GM19468 (cell line): ENCODE data around the gene SLC5A9.
"Not testable (repeated sequence)": the region's sequence is repeated elsewhere in the genome, so short reads cannot be mapped to it uniquely, and the experiment has no call there.

Experiments
- ATAC-seq: cut with Tn5 transposase; IDR thresholded peaks from one replicate; pipeline ENCODE4 v1.9.1; 2021; ENCODE audit warnings: mild to moderate bottlenecking, moderate library complexity, moderate number of reproducible peaks; ENCODE audit not compliant: unreplicated experiment; ENCODE audit errors: extremely low read depth

The SLC5A9 gene

GRCh38 chr1:48208652-48209051 lies 13.9 kb upstream of the SLC5A9 start:
- ATAC-seq, result no peak

DNA sequence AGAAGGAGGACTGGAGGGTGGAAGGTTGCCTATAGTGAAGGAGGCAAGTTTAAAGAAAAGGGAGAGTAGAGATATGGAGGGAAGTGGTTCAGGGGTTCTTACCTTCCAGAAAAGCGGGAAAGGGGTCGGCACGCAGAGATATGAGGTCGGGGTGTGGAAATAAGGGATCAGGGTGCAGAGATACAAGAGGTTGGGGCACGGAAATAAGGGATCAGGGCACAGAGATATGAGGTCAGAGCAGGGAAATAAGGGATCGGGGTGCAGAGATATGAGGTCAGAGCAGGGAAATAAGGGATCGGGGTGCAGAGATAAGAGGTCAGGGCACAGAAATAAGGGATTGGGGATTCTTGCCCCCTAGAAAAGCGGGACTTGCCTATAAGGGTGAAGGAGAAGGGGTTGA lies 9.1 kb upstream of the SLC5A9 start:
- ATAC-seq, result not testable (repeated sequence)

DNA sequence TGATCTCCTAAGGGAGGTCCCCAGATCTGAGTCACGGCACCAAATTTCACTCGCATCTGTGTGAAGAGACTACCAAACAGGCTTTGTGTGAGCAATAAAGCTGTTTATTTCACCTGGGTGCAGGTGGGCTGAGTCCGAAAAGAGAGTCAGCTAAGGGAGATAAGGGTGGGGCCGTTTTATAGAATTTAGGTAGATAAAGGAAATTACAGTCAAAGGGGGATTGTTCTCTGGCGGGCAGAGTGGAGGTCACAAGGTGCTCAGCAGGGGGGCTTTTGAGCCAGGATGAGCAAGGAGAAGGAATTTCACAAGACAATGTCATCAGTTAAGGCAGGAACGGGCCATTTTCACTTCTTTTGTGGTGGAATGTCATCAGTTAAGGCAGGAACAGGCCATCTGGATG lies 8.2 kb upstream of the SLC5A9 start:
- ATAC-seq, result not testable (repeated sequence)

DNA sequence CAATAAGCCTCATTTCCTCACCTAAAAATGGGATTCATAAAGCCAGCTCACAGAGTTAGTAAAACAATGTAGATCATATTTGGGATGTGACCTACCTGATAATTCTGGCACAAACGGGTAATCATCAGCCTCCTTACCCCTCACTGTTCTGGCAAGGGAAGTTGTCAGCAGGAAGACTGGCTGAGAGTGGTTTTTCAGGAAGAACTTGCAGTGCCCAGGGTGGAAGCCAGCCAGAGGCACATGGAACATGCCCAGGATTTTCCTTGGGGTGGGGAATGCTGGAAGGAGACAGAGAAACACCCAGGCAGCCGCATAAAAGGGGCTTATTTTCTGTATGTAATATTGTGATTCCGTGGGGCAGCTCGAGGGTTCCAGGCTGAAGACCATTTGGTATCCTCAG lies 7.7 kb upstream of the SLC5A9 start:
- no peak for ATAC-seq

DNA sequence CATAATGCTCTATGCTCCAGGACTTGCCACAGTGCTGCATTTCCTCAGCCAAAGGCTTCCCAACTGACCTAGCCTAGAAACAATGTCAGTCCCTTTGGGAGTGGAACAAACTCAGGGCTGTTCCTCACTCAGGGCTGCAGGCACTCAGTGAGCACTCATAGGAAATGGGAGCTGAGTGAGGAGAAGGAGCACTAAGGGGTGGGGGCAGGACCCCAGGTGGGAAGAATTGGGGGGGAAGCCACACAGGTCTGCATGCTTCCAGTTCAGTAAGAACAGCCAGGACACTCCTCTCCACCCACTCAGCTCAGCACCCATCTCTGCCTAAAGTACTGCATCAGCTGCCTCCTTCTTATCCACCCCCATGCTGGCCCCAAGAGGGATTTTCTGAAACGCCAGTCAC lies 7.3 kb upstream of the SLC5A9 start:
- no peak for ATAC-seq

- ATAC-seq, result no peak
Measured at GRCh38 chr1:48215889-48216288, 6.6 kb upstream of the SLC5A9 start.

- ATAC-seq, result no peak
Measured at GRCh38 chr1:48216313-48216712, 6.2 kb upstream of the SLC5A9 start.

DNA sequence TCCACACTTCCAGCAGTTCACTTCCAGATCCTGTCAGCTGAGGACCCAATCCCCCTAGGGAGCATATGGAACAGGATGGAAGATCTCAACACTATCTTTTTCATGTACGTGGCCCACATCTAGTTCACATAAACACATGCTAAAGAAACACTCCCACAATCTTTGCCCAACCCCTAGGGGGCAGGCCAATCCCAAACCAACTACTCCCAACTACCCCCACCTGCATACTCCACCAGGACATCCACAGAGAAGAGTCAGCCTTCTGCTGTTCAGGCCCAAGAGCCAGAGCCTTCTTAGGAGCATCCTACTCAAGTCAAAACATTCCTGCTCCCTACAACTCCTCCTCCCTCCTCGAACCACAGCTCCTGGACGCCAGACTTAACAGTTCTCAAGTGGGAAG lies 5.6 kb upstream of the SLC5A9 start:
- ATAC-seq, result no peak

- ATAC-seq, result no peak
Measured at GRCh38 chr1:48217856-48218255, 4.7 kb upstream of the SLC5A9 start.

DNA sequence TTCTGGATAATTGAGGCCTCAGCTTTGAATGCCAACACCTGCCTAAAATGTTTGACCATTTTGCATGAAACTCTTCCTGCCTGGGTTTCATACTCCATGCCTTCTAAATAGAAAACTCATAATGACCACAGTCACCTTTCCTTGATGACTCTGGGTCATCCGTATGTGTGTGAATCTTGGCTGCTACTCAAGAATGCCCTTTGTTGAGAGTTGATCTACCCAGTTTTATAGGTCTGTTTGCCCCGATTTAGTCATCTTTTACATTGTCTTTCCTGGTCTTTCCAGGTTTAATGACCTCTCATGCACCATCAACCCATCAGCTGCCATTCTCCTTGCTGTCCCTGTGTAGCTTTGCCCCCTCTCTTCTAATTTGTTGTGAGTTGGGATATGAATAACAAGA lies 2.7 kb upstream of the SLC5A9 start:
- ATAC-seq, result no peak

GRCh38 chr1:48221122-48221521 lies 1.4 kb upstream of the SLC5A9 start:
- no peak for ATAC-seq

- no peak for ATAC-seq
Measured at GRCh38 chr1:48221657-48222056, 859 bp upstream of the SLC5A9 start.

DNA sequence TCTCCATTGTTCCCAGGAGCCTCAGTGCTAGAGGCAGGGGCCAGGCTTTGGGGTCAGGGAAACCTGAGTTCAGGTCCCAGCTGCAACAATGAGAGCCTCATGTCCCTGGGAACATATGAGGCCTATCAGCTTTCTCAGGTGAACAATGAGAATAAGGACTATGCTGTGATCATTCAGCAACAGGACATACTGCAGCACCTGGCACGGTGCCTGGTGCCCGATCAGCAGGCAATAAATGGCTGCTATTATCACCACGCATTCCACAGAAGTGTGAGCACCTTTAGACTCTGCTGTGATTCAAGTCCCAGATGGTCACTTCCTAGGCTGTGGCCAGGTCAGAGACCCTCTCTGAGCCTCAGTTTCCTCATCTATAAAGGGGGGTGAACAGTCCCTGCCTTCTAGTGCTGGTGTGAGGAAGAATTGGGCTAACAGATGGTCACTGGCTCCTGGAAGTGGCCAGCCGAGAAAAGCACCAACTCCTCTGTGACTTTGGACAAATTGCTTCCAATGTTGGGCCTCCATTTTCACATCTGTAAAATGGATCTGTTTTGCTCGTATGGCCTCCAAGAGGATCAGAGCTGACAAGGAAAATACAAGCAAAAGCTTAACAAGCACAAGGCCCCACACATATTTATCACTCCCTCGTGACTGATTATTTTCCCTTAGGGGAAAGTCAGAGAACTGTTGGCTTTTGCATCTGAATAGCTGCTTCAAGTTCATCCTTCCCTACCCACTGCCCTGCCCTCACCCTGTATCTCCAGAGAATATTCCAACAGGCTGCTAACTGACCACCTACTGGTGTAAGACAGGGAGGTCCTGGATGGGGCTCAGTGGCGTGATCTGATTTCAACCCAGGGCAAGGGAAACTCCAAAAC lies 1.1 kb downstream of the SLC5A9 start:
- no peak for ATAC-seq

DNA sequence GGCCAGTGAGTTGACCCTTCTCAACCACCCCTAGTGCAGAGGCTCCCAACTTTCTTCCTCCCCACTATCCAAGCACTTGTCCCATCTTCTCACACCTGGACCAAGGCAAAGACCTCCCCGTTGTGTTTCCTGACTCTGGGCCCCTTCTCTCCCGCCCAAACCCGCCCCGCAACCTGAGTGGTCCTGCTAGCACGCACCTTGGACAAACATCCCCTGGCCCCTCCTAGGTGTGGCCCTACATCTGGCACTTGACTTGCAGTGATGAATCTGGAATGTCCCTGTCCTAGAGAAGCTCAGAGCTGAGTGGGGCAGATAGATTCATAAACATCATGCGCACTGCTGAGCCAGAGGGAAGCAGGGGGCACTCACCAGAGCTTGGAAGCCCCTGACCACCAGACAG lies 2.3 kb downstream of the SLC5A9 start:
- ATAC-seq, result no peak

GRCh38 chr1:48225579-48225978 lies 3.1 kb downstream of the SLC5A9 start:
- no peak for ATAC-seq

GRCh38 chr1:48227165-48228013 lies 4.9 kb downstream of the SLC5A9 start:
- ATAC-seq, result no peak

DNA sequence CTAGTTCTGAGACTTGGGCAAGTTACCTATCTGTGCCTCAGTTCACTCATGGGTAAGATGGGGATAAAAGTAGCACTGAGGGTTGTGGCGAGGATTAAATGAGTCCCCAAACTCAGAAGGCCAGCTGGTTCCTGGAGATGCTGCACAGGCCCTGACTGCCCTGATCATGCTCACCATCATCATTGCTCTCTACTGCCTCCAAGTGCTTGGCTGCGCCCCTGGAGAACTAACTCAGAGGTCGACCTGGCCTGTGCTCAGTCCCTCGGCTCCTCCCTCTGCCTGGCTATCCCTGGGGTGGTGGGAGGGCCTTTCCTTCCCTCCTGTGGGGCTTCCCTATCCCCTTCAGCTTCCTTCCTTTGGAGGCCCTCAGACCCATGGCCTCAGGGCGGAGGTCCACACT lies 5.6 kb downstream of the SLC5A9 start:
- no peak for ATAC-seq

GRCh38 chr1:48229317-48229716 lies 6.8 kb downstream of the SLC5A9 start:
- ATAC-seq, result no peak

DNA sequence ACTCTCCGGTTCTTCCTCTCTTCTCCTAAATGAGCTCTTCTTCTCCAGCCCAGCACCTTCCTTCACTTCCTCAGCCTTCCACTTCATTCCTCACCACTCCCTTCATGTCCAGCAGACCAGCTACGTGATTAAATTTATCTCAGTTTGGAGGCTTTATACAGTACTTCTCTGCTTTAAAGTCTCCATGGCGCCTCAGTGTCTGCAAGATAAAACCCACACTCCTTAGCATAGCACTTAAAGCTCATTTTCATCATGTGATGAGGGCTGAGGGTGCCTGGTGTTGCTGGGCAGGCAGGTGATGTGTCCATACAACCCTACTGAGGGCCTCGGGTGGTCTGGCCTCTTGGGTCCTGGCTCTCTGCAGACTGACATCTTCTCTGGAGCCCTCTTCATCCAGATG lies 7.7 kb downstream of the SLC5A9 start:
- ATAC-seq, result no peak

DNA sequence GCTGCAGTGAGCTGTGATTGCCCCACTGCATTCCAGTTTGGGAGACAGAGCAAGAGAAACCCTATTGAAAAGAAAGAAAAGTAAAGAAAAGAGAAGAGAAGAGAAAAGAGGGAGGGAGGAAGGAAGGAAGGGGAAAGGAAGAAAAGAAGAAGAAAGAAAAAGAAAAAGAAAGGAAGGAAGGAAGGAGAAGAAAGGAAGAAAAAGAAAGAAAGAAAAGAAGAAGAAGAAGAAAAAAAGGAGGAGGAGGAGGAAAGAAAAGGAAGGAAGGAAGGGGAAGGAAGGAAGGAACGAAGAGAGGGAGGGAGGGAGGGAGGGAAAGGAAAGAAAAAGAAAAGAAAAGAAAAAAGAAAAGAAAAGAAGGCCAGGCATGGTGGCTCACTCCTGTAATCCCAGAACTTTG lies 10.2 kb downstream of the SLC5A9 start:
- ATAC-seq, result no peak
